ENCODE measurements around the gene ATP13A4. TPM values are rescaled to one million over a fixed set of nuclear protein-coding genes. Genes with fewer than 3 reads are reported as not detected.
A peak's percentile ranks its signal among the peaks of the same experiment; 100 is the strongest.

Gene ATP13A4
- total and polyA plus RNA-seq, 2 experiments from 2014 or later: 5.2 to 14.2 TPM

- Histone ChIP-seq H3K4me2 (no peak overlapping the region), H3K79me2 (no peaks in the 10 kb centered on the region), H4K20me1 (ENCODE audit: insufficient read depth, poor library complexity, severe bottlenecking) (no peaks in the 10 kb centered on the region), H3K4me3 (no peak overlapping the region), H3K4me1 (ENCODE audit: insufficient read depth) (no peaks in the 10 kb centered on the region), H3K27ac (no peak overlapping the region), H3K9me3 (ENCODE audit: low read depth) (no peaks in the 10 kb centered on the region), H3K9me2 (replicated peaks; ENCODE audit: insufficient read depth) (no peaks in the 10 kb centered on the region), H3K27me3 (no peaks in the 10 kb centered on the region), H3K36me3 (replicated peaks; ENCODE audit: insufficient read depth, low read depth) (no peaks in the 10 kb centered on the region), H2AFZ (no peak overlapping the region)
- peak; percentile 17 for DNase-seq (ENCODE audit: low spot score)
- no peak for TF ChIP-seq EZH2 (IDR thresholded peaks at IDR 0.05; ENCODE audit: borderline replicate concordance)
- TF ChIP-seq CTCF (IDR thresholded peaks at IDR 0.05; ENCODE audit: poor library complexity): peak; percentile 29
- 64% methylated on average over 1 of the region's 1 CpG for WGBS (ENCODE audit: low lambda C conversion rate, missing lambda C conversion rate)
Observed at GRCh38 chr3:193564012-193564411, 9.3 kb upstream of the ATP13A4 start.

GRCh38 chr3:193563426-193563825, 8.7 kb upstream of the ATP13A4 start:
- Histone ChIP-seq H3K27ac (no peak overlapping the region), H2AFZ (no peak overlapping the region), H3K27me3 (no peaks in the 10 kb centered on the region), H3K4me3 (no peak overlapping the region), H3K4me1 (ENCODE audit: insufficient read depth) (no peaks in the 10 kb centered on the region), H3K9me3 (ENCODE audit: low read depth) (no peaks in the 10 kb centered on the region), H4K20me1 (ENCODE audit: insufficient read depth, poor library complexity, severe bottlenecking) (no peaks in the 10 kb centered on the region), H3K36me3 (replicated peaks; ENCODE audit: insufficient read depth, low read depth) (no peaks in the 10 kb centered on the region), H3K79me2 (no peaks in the 10 kb centered on the region), H3K9me2 (replicated peaks; ENCODE audit: insufficient read depth) (no peaks in the 10 kb centered on the region), H3K4me2 (no peak overlapping the region)
- DNase-seq (ENCODE audit: low spot score): peak; percentile 14
- TF ChIP-seq EZH2phosphoT487 (IDR thresholded peaks at IDR 0.05; ENCODE audit: low read depth, severe bottlenecking, unreplicated experiment) (no peak), EZH2 (IDR thresholded peaks at IDR 0.05; ENCODE audit: borderline replicate concordance) (no peak), CTCF (IDR thresholded peaks at IDR 0.05; ENCODE audit: poor library complexity) (no peak)
- 80% methylated on average over 3 of the region's 3 CpGs for WGBS (ENCODE audit: low lambda C conversion rate, missing lambda C conversion rate)

DNA sequence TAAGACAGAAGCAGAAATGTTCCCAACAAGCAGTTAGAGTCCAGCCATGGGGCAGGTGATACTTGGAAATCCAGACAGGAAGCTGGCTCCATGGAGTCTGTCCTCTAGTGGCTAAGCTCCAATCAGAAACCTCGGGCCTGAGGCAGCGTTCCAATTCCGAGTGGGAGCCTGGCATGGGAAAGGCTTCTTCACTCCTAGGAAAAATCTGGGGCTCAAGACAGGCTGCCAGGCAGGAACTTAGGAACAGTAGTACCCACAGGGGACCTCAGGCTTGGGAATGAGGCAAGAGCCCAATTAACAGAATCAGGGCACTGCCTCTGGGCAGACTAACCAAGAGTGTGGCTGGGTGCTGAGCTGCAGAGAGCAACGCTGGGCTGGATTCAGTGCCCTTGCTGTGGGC, 6.2 kb upstream of the ATP13A4 start:
- Histone ChIP-seq H2AFZ (no peak overlapping the region), H3K27me3 (no peaks in the 10 kb centered on the region), H3K27ac (no peak overlapping the region), H3K4me2 (no peak overlapping the region), H3K4me3 (no peak overlapping the region), H3K4me1 (ENCODE audit: insufficient read depth) (no peaks in the 10 kb centered on the region), H4K20me1 (ENCODE audit: insufficient read depth, poor library complexity, severe bottlenecking) (no peaks in the 10 kb centered on the region), H3K36me3 (replicated peaks; ENCODE audit: insufficient read depth, low read depth) (no peaks in the 10 kb centered on the region), H3K9me3 (ENCODE audit: low read depth) (no peaks in the 10 kb centered on the region), H3K79me2 (no peaks in the 10 kb centered on the region), H3K9me2 (replicated peaks; ENCODE audit: insufficient read depth) (no peaks in the 10 kb centered on the region)
- DNase-seq (ENCODE audit: low spot score): no peak
- 83% methylated on average over 4 of the region's 4 CpGs for WGBS (ENCODE audit: low lambda C conversion rate, missing lambda C conversion rate)
- TF ChIP-seq EZH2 (IDR thresholded peaks at IDR 0.05; ENCODE audit: borderline replicate concordance) (no peak), EZH2phosphoT487 (IDR thresholded peaks at IDR 0.05; ENCODE audit: low read depth, severe bottlenecking, unreplicated experiment) (no peak), CTCF (IDR thresholded peaks at IDR 0.05; ENCODE audit: poor library complexity) (no peak)

- H3K27ac ChIP-seq: no peak overlapping the region
- H3K4me2 ChIP-seq: no peak overlapping the region
- H3K79me2 ChIP-seq: no peaks in the 10 kb centered on the region
- no peak for TF ChIP-seq EZH2 (IDR thresholded peaks at IDR 0.05; ENCODE audit: borderline replicate concordance)
- no peak for TF ChIP-seq EZH2phosphoT487 (IDR thresholded peaks at IDR 0.05; ENCODE audit: low read depth, severe bottlenecking, unreplicated experiment)
- TF ChIP-seq CTCF (IDR thresholded peaks at IDR 0.05; ENCODE audit: poor library complexity): no peak
- WGBS (ENCODE audit: low lambda C conversion rate, missing lambda C conversion rate): 96% methylated on average over 4 of the region's 4 CpGs
- DNase-seq (ENCODE audit: low spot score): no peak
- no peaks in the 10 kb centered on the region for H3K36me3 ChIP-seq (replicated peaks; ENCODE audit: insufficient read depth, low read depth)
- H3K4me3 ChIP-seq: no peak overlapping the region
- H3K27me3 ChIP-seq: no peaks in the 10 kb centered on the region
- no peaks in the 10 kb centered on the region for H4K20me1 ChIP-seq (ENCODE audit: insufficient read depth, poor library complexity, severe bottlenecking)
- no peaks in the 10 kb centered on the region for H3K9me3 ChIP-seq (ENCODE audit: low read depth)
- no peaks in the 10 kb centered on the region for H3K9me2 ChIP-seq (replicated peaks; ENCODE audit: insufficient read depth)
- no peaks in the 10 kb centered on the region for H3K4me1 ChIP-seq (ENCODE audit: insufficient read depth)
- H2AFZ ChIP-seq: no peak overlapping the region
Observed at GRCh38 chr3:193560091-193560490, 5.4 kb upstream of the ATP13A4 start.

All from hepatocyte (in vitro differentiated cells).